Smooth muscle cell of bladder (primary cell): ENCODE results near the gene MMP10. TPM values are rescaled to one million over a fixed set of nuclear protein-coding genes. Genes with fewer than 3 reads are reported as not detected.

Experiments
- total RNA-seq: library from RNA; depleted of rRNA; stranded (reverse); fragments of >200 nt; gene quantifications from 2 replicates; pipeline ENCODE4 v1.2.3, GENCODE V29; 2014

The MMP10 gene
- 1.2 and 6.1 TPM in 2 replicates for total RNA-seq

DNA sequence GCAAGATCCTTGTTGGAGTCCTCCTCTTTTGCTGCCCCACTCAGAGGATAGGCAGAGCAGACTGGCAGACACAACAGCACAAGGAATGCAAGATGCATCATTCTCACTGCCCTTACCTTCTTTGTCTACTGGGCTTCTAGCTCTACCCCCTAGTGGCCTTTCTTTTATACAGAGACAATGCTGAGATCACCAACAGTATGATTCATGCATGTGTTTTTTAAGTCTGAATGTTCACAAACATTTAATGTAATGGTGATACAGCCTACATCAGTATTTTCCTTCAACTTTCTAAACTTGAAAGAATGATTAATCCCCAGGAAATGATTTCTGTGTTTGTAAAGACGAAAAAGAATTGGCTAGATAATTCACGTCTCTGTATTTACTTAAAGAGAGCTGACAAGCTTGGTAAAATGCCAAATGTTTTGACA lies at the start of gene MMP10:
Gene MMP10 (minus strand): TSS at position 138 of the 428 bp plus-strand sequence. CDS start 37 bp downstream, at position 101.

DNA sequence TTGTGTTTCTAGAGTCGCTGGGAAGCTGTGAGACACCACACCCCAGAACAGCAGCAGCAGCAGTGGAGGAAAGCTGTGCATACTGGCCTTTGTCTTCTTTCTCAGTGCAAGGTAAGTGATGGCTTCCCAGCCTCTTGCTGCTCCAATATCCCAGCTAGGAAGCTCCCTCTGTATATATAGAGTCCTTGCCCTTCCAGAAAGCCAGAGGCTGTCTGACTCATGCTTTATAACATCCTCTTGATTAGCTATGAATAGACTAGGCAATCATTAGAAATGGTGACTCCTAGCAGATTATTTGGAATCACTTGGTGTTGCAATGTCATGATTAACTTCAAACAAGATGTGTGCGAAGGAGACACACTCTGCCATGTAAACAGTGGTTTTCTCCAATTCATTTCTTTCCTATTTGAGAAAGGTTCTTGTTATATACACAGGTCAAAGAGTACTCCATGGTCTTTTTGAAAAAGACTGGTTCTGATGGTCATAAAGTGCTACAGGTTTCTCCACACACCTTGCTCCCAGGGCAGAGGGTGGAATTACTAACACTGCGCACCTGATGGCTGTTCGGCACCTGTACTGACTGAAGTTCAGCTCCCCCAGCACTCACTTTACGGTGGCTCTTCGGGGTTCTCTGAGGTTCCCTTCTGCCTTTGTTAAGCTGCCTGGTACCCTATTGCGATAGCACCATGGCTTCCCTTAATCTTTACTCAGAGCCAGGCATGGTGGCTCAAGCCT lies 17.8 kb upstream of the MMP10 start, which contains the start of gene MMP1:
Gene MMP1 (minus strand): TSS at position 149 of the 735 bp plus-strand sequence. CDS start 68 bp downstream, at position 81.

DNA sequence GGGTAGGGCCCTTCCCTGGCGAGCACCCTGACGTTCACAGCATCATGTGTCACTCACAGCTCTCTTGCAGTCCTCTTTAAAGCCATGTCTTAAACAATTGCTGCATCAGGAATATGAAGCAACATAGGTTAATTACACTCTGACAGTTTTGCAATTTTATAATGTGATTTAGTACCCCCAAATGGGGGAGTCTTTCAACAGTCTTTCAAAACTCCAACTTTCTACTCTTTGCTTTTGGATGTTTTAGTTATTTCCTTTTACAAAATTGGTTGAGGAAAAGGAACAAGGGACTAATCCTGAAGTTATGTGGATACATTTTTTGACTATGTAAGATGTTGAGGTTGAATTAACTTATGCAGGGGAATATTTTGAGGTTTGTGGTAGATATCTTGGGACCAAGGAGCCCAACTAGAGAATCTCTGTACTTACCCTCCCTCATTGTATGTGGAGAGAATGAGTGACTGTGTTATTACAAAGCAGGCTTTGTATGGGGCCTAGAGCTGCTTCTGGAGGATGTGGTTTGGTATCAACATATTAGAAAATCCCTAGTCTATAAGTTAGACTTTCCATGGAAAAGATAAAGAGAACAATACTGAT lies 55.4 kb downstream of the MMP10 start, which contains the start of gene MMP8:
Gene MMP8 (minus strand): TSS at position 51 of the 597 bp plus-strand sequence. CDS start 99 bp downstream, outside the sequence.

Other genes with a start within 250 kb of the MMP10 start
- not detected in 2 replicates for gene MMP7, start 249.9 kb downstream of the MMP10 start, total RNA-seq
- not detected in 2 replicates for gene MMP20, start 155.3 kb downstream of the MMP10 start, total RNA-seq
- gene MMP27, start 74.9 kb downstream of the MMP10 start, total RNA-seq, result under 0.01 TPM in 1 of 2 replicates, not detected in the other
- gene MMP8, start 55.7 kb downstream of the MMP10 start, total RNA-seq, result under 0.01 TPM in 1 of 2 replicates, not detected in the other
- gene MMP1, start 17.5 kb upstream of the MMP10 start, total RNA-seq, result 88.8 and 655 TPM in 2 replicates
- gene MMP3, start 63.0 kb upstream of the MMP10 start, total RNA-seq, result 7.5 and 118 TPM in 2 replicates
- gene MMP12, start 94.4 kb upstream of the MMP10 start, total RNA-seq, result under 0.01 and 0.28 TPM in 2 replicates
- not detected in 2 replicates for gene MMP13, start 175.1 kb upstream of the MMP10 start, total RNA-seq